Cerebellar nuclear complex (tissue), 1 donor: ENCODE results near the gene EDAR.

Experiments used
- DNase-seq, 2 experiments: peaks; one replicate each; lab custom pipeline; 2025; lab: John Stamatoyannopoulos, UW

The EDAR gene

DNA sequence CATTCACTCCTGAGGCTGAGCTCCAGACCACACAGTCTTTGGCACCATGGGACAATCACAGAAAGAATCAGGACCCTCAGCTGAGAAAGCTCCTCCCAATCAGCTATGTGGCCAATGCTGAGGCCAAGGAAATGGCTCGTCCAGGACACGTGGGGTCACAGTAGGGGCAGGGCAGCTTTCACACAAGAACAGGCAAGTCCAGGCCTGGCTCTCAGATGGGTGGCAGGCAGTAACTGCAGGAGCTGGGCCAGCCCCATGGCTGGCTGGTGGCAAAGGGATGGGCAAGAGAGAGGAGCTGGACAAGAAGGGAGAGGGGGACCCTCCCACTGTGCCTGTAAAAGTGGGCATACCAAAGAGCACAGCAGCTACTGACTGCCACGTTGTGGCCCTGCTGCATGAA is 12.2 kb upstream of the EDAR start:
- DNase-seq: no peak

DNA sequence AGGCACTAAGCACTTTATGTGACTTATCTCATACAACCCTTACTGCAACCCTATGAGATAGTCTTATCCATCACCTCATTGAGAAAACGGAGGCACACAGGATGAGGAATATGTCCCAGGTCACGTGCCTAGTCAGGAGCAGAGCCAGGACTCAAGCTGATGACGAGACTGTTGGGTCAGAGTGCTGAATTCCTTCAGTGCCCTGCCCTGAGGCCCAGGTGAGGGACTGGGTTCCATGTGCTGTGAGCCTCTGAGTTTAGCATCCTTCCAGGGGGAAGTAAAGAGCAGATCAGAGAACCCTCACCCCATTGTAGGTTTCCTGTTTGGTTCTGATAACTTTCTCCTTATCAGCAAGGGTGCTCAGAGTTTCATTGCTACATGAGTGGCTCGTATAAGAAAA is 11.7 kb upstream of the EDAR start:
- no peak for DNase-seq

DNA sequence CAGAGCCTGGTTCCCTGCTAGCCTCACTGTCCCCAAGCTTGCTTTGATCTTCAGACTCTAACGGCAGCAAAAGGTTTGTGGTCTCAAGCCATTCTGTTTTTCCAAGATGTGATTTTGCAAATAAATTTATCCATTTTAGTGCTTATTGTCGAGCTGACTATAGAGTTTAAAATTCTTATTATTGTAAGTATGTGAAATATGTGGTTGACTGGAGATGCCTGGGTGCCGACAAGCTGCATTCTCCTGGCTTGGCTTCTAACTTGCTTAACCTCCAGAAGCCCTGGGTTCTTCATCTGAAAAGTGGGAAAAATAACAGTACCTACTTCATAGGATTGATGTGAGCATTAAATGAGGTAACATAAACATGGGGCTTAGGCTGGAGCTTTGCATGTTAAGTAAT is 9.9 kb upstream of the EDAR start:
- DNase-seq: no peak

DNA sequence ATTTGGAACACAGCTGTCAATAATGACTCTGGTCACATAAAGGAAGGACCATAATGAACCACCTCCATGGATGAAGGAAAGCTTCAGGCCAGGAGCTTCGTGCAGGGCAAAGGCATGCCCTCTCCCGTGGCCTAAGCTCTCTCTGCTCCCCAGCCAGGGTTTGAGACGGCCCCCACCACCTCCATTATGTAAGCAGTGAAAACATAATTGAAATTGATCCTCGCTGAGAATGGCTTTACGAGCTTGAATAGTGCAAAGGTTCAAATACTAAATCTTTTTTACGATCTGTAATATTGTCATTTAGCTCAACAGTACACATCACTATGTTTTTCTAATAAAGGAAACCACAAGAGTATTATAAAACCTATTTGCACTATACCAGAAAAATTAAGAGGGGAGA is 5.2 kb upstream of the EDAR start:
- DNase-seq: no peak

DNA sequence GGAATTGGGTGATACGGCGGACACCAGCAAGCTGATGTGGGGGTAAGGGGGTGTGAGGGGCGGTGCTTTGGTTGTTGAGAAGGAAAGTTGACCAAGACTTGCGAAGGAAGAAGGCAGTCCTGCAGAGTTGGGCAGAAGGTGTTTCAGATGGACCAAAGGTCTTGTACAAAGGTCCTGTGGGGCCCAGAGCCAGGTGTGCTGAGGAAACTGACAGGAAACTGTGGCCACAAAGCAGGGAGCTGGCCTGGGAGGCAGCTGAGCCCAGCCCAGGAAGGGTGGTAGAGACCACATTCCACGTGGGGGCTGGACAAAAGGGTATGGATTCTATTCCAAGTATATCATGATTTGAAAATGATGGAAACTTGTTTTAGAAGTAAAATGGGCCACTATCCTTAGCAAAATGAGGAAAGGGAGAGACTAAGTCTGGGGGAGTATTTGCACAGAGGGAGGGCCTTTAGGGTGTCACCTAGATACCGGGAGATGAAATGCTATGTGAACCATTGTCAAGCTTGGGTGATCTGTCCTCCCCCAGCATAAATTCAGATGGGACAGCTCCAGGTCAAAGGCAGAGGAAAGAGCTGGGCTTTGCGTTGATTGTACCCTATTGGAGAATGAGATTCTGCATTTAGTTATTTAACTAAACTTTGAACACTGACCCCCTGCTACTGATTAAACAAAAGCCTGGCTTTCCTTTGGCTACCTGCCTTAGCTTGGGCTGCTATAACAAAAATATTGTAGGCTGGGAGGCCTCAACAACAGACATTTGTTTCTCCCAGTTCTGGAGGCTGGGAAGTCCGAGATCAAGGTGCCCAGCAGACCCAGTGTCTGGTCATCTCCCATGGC is 4.3 kb upstream of the EDAR start:
- DNase-seq: no peak

DNA sequence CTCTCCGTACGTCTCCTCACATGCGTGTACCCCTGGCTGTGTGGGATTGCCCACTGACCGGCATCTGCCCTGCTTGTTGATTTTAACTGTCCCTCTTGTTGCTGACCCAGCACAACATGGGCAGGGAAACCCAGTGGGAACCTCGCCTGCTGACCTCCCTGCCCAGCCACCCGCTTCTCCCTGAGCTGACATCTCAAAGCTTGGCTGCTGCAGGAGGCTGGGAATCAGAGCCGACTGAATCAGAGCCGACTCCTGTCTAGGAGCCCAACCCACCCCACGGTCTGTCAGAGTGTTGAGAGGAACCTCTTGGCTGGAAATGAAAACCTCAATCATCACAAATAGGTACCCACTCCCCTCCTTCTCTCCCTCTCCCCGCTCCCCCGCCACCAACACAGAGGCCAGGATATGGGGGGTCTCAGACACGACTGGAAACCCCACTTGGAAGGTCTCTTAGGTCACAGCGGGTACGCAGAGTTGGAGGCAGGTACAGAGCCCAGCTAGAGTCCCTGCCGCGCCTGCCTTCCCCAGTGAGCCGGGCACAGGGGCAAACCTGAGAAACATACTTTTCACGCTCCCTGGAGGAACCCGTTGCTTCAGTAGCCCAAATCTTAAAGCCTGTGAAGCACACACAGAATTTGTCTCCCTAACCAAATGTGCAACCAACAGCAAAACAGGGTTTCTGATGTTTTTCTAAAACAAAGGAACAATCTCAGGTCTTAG is 784 bp downstream of the EDAR start:
- no peak for DNase-seq

DNA sequence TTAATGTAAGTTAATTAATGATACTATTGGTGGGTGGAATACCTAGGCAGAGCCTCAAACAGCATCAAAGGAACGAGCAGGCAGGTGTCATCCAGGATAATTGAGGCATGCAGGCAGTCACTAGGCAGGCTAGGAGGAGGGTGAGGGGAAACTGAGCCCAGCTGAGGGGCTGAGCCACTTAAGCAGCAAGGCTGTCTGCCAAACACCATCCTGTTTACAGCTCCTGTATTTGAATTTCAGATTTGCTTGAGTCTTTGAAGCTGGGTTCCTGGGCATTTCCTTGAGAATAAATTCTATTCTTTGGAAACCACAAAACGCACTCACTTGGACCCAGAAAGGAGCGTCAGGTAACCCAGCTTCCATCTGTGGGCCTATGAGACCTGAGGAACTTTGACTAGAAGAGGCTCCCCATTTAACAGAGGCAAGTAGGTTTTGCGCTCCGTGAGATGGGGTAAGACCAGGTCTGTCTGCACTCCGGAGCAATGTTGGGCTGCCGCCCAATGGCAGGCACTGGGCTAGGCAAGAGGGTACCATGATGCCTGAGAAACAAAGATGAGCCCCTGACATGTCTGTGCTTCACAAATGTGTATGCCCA is 2.0 kb downstream of the EDAR start:
- DNase-seq: no peak

DNA sequence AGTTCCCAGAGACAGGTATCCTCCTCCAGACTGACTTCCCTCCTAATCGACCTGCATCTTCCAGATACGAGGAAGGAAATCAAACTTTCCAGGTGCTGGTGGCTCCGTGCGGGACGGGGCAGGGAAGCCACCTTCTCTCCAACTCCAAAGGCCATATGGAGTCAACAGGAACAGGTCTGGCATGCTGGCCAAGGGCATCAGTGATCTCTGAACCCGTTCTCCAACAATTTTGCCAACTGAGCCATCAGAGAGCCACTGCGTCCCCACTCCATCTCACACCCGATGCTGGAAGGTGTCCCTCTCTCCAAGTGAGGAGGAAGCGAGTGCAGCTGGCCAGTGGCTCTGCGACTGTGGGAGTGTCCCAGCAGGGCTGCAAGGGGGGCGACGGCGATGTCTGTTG is 5.4 kb downstream of the EDAR start:
- no peak for DNase-seq

DNA sequence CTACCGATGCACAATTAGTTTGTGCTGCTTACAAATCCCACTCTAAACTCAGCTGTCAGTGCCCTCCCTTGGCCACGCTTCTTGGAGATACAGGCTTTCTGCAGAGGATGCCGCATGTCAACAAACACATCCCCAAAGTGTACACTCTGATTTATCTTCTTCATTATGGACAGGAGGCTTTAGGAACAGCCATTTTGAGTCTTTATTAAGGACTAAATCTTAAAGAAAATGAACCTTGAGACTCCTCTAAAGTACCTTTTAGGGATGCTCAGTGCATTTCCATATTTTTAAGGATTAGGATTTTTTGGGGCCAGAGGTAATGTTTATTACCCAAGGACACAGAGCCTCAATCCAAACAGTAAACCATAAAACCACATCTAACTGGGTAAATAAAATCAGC is 6.0 kb downstream of the EDAR start:
- no peak for DNase-seq

DNA sequence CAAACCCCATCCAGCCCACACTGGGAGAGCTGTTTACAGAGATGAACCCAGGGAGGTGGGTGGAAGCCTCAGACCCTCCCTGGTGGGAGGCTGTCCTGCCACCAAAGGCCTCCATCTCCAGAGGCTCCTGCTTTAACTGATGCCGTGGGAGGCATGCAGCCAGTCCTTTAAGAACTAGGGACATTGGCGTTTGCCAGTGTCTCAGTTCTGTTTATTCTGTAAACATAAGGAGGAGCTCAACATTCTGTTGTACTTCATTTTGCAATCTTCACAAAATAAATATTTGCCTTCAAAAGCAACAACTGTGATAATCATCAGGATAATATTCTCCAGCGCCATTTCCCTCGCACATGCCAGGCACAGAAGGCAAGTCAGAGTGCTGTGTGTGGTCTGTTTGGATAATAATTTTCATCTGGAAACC is 6.8 kb downstream of the EDAR start:
- no peak for DNase-seq

DNA sequence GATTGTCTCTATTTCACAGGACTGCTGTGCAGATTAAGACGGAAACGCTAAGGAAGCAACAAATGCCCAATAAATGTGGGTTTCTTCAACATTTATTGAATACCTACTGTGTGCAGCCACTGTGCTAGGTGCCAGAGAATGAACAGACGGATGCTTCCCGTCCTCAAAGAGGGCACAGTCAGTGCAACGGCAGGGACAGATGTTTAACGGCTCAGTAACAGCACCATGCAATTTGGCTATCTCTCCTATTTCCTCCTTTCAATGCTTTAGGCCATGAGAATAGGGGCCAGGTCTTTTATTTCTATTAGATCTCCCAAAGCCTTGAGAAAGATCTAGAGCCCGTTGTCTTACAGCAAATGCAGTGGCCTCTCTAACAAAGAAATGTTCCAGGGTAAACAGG is 7.2 kb downstream of the EDAR start:
- no peak for DNase-seq

DNA sequence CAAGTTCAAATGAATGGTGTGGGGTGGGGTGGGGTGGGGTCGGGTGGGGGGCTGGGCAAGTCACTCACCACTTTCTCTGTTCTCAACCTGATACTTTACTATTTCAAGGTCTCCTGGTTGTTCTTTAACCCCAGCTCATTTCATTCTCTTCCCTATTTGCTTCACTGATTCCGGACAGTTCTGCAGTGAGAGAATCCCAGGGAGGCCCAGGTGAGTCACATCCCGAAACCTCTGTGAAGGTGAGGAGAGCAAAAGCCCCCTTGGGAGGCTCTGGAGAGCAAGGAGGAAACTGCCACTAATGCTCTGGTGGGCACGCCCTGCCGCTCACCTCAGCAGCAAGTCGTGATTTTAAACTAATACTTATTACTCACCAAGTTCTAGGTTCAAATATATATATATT is 8.9 kb downstream of the EDAR start:
- no peak for DNase-seq

DNA sequence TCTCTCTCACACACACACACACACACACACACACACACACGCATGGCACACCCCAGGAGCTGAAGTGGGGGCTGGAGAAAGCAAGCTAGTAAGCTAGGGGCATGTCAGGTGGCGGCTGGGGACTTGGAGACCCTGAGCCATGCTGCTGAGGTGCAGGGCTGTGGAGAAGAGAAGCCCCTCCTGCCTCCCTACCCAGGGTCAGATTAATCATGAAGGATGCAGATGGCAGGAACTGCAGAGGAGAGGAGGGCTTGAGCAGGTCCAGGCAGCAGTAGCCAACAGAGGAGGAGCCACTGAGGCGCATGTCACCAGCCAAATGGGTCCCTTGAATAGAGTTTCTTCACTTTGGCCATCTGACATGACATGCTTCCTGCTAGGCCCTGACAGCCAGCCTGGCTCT is 9.6 kb downstream of the EDAR start:
- no peak for DNase-seq

DNA sequence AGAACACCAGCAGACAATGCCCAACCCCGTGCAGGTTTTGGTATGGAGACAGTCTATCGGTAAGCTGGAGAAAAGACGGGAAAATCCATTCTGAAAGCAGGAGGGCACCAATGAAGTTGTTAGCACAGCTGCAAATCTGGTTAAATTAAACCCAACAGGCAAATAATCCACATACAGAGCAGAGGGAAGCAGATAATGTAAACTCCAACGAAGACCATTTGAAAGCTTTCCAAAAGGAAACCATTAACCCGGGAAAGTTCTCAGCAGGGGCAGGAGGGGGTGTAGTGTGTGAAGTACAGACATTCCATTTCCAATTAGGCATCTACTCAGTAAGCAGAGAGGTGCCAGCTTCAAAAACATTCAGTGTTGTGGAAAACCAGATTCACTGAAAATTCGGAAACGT is 10.3 kb downstream of the EDAR start:
- DNase-seq: no peak

DNA sequence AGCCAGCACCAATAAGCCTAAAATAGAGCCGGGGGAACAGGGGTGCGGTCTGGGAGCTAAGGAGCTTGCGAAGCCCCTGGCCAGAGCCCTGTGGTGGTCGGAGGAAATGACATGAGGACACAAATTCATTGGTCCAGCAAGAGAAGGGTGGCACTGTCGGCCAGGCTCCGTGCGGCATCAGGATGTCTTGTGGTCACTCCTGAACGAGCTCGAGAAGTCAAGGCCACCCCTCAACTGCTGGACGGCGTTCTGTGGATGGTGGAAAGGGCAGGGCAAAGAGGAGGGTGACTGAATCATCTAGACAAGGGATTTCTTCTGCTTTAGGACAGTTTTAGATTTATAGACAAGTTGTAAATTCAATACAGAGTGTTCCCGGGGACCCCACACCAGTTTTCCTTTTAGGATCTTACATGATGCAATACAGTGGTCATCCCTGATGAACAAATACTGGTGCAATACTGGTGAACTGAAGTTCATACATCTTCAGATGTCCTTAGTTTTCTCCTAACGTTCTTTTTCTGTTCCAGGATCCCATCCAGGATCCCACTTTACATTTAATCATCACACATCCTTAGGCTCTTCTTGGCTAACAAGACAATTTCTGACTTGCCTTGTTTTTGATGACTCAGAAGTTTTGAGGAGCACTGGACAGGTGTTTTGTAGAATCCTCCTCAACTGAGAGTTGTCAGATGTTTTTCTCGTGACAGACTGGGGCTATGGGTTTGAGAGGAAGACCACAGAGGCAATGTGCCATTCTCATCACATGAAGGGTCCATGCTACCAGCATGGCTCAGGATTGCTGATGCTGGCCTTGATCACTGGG is 13.2 kb downstream of the EDAR start:
- DNase-seq: no peak

DNA sequence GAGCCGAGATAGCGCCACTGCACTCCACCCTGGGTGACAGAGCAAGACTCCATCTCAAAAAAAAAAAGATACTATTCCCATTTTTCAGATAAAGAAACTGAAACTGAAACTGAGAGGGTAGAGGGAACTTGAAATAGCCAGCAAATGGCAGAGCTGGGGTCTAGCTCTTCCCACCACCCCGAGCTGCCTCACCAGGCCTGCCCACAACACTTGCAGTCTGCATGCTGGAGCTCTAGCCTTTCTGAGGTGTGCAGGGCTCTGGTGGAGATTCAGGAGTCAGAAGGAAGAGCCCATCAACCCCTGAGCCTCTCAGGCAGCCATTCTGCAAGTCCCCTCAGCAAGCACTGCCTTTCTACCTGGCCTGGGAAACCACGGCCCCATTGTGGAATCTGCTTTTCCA is 14.3 kb downstream of the EDAR start:
- DNase-seq: no peak

DNA sequence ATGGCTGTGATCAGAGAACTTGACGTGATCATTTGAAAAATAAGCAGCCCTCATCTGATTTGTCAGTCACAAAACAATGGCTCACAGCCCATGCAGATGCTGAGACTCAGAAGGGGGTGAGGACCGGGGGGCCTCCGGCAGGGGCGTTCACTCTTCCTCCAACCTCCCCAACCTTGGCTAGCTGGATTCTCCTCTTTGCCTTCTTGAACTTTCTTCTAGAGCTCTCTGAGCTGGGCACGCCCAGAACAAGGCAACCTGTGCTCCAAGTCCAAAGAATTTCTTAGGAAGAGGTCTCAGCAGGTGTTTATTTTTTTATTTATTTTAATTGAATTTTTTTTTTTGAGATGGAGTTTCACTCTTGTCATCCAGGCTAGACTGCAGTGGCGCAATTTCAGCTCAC is 16.4 kb downstream of the EDAR start:
- DNase-seq: no peak

DNA sequence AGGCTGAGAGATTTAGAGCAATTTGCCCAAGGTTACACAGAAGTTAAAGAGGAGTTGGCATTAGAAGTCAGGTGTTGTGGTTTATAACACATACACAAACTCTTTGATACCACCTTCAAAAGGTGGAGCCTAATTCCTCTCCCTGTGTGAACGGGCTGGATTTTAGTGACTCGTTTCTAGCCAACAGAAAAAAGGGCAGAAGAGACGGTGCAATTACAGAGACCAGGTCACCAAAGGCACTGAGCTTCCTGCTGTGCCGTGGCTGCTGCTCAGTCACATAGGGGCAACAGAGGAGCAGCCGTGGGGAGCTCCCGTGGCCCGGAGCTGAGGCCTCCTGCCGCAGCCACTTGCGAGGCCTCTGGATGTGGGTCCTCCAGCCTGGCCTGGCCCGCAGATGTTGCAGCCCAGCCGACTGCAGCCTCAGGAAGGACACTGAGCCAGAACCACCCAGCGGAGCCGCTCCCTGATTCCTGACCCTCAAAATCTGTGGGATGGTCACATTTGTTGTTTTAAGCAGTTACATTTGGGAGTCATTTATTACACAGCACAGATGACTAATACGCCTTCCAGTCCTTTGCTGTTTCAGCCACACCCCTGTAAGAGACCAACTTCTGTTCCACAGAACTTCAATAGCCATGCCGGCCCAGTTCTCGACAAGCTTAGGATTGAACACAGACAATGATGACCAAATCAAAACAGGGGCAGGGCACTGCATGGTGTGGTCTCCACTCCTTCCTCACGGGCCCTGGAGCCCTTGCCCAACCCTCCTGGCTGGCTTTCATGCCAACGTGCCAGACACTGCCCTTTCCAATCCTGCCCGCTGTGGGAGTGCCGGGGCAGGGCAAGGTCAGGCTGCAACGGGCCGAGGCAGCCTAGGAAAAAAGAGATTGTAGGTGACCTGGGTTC is 17.1 kb downstream of the EDAR start:
- no peak for DNase-seq

DNA sequence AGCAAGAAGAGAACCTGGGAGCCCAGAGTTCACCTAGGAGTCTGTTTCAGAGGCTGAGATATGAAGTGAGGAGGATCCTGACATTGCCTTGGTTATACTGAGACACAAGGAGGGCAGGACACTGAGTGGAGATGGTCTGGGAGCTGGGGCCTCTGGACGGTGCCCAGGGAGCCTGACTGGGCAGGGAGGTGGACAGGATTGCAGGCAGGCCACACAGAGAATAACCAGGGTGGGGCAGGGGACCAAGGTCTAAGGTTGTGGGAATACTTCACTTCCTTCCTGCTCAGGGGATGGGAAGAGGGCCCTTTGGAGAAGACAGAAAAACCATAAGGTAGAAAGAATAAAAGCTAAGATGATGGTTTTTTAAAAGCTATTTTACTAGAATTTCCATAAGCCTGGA is 18.7 kb downstream of the EDAR start:
- DNase-seq: no peak

DNA sequence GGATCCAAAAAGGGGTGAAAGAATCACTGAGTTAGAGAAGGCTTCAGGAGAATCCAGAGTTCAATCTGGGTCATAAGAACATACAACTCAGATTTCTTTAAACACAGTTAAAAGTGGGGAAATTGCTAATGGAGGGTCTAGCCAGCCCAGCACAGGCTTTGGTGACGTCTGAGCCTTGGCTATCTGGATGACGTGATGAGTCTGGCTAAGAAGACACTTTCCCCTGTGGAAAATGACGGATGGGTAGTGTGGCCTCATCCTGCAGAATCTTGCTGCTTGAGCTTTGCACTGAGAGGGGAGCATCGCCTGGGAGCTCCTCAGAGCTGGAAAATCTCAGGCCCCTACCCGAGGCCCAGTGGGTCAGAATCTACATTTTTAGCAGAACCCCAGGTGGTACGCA is 19.2 kb downstream of the EDAR start:
- DNase-seq: no peak

DNA sequence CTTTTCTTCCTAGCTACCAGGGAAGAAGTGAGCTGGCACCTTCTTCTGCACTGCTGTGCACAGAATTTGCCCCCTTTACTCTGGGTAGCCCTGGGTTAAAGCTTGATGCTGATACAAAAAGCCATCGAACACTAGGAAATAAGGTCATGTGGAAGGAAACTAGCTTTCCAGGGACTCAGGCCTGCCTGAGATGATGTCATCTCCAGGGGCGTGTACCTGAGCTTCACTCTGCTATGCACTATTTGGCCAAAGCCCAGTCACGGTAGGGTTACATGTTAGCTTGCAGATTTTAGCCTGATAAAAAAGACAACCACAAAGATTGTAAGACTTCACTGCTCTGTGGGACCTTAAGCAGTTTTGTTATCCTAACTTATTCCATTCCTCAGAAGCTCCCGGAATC is 20.4 kb downstream of the EDAR start:
- no peak for DNase-seq
